NK-92 (cell line): ENCODE data around the gene SLC7A6.

Experiments used
- DNase-seq: peaks from one replicate; lab custom pipeline; 2025; ENCODE audit not compliant: unreplicated experiment; lab: John Stamatoyannopoulos, UW

Gene SLC7A6

DNA sequence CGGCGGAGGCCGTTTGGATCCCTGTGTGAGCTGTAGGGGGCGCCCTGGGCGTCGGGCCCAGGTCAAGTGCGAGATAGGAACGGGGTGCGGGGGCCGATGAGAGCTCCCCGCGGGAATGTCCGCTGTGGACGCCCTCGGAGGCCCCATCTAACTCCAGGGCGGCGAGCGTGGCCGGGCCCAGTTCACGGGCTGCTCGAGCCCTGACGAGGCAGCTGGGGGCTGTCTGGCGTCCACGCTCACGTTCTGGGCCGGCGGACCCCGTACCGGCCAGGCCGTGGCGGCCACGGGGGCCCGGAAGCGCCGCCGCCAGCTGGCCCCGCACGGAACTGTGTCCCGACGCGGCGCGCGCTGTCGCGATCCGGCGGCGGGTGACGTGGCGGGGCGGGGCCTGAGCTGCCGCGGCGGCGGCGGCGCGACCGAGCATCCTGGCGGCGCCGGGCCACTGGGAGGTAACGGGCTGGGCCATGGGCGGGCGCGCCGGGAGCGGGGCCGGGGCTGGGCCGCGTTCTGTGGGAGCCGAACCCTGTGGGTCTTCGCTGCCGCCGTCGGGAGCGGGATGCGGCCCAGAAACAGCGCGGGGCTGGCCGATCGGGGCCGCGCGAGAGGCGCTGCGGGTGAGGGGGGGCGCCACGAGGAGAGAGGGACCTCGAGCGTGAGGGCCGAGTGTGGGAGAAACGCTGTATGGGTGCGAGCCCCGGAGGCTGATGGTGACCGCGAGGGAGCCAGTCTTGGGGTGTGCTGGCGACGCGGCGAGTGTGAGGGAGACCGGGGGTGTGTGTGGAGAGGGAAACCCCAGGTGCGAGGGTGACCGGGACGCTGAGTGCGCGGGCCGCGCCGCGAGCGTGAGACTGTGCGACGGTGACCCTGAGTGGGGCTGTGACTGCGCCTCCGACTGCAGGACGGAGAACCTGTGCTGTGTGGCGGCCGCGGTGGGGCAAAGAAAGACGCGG lies at the start of gene SLC7A6:
Gene SLC7A6, plus strand, starts transcription at position 399 of the 950 bp plus-strand sequence. CDS start 10,201 bp downstream, outside the sequence.
- no peak for DNase-seq

DNA sequence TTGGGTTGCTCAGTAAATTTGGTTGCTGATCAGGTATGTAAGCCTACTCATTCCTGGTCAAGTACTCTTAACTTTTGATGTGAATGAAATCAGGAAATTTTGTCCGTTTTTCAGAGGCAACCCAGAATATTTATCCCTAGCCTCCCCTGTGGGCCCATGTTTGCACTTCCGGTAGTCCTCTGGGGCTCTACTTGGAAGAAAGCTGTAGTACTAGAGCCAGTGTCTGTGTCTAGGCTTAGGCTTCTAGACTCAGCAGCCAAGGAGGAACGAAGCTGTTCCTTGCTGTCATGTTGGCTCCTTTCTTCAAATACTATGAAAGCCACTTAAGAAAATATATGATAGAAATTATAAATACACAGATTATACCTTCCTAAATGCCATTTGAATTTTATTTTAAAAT lies 49.6 kb upstream of the SLC7A6 start:
- no peak for DNase-seq

DNA sequence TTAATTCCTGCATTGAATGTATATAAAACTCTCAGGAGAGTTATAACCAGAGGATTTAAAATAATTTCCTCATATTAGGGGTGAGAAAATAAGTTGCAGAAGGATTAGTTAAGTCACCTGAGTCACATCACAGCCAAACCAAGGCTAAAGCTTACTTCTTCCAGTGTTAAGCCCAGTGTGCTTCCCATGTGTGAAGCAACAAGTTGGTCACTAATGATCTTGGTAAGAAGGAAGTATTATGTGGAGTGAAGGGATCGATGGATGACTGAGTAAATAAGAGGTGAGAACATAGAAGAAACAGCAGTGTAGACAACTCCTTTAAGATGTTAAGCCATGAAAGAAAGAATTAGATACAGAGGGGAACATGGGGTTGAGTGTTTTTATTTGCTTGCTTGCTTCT lies 49.0 kb upstream of the SLC7A6 start:
- no peak for DNase-seq

- DNase-seq, result no peak
Measured at GRCh38 chr16:68216240-68216639, 48.1 kb upstream of the SLC7A6 start.

DNA sequence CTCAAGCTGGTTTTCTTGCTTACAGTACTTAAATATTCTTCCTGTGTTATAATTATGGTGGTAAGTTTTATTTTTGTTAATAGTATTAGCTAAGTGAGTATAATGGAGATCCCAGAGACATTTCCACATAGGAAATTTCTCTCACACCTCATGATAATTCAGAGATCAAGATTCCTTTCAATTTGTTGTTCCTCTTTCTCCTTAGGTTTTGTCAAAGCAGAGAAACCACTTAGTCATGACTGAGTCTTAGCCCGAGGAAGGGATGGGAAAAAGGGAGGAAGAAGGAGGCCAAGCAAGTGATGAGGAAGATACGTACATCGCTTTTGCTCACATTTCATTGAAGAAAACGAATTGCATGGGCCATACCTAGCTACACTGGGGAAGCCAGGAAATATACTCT lies 46.8 kb upstream of the SLC7A6 start:
- no peak for DNase-seq

- DNase-seq, result no peak
Measured at GRCh38 chr16:68219725-68220351, 44.5 kb upstream of the SLC7A6 start.

DNA sequence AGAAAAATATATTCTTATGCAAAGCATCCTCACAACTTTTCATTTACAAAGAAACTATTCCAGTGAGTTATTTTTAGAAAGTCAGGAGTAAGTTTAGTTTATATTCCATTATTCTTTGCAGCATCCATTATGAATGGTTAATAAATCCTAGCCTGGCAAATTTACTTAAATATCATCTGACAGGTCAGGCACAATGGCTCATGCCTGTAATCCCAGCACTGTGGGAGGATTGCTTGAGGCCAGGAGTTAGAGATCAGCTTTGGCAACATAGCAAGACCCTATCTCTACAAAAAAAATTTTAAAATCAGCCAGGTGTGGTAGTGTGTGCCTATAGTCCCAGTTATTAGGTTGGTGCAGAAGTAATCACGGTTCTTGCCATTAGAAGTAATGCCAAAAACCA lies 41.3 kb upstream of the SLC7A6 start:
- DNase-seq, result no peak

DNA sequence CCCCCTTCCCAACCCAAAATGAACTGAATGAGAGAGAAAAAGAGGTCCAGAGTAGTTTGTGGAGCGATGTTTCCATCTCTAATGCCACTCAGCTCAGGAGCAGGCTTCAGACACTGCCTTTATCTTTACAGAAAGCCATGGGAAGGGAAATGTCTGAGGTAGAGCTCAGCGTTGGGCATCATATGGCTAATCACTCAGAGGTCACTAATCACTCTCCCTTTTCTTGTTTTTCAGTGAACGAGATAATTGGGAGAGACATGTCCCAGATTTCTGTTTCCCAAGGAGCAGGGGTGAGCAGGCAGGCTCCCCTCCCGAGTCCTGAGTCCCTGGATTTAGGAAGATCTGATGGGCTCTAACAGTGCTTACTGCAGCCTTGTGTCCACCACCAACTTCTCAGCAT lies 38.2 kb upstream of the SLC7A6 start:
- no peak for DNase-seq

GRCh38 chr16:68227183-68227793 lies 37.0 kb upstream of the SLC7A6 start:
- no peak for DNase-seq

DNA sequence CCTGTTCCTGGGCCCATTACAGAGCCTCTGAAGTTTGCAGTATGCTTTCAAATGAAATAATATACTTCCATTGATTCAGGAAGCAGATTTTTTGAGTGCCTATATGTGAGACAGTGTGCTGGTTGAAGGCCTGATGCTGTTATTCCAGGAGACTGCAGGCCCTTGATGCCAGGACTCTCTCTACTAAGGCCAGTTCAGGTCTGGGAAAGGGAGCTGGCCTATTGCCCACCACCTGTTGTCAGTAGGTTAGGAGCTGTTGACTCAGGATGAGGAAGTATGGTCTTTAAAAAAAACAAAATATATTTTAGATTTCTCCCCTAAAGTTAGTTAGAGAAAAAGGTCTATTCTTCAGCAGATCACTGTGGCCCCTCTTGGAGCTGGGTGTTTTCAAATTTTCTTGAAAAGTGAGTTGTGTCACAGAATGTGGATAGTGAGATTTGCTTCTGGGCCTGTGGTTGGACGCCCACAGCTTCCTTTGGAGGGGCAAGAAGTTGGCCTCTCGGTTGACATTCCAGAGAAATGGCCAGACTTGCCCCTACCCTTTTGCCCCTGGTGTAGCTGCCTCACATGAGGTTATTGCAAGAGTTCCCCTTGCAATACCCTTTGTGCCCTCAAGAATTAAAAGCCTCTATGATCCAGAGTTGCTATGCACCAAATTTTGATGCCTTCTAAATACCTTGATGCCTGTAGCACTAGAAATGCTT lies 36.3 kb upstream of the SLC7A6 start:
- no peak for DNase-seq

- no peak for DNase-seq
Measured at GRCh38 chr16:68228652-68229051, 35.7 kb upstream of the SLC7A6 start.

GRCh38 chr16:68229431-68230175 lies 34.7 kb upstream of the SLC7A6 start:
- no peak for DNase-seq

DNA sequence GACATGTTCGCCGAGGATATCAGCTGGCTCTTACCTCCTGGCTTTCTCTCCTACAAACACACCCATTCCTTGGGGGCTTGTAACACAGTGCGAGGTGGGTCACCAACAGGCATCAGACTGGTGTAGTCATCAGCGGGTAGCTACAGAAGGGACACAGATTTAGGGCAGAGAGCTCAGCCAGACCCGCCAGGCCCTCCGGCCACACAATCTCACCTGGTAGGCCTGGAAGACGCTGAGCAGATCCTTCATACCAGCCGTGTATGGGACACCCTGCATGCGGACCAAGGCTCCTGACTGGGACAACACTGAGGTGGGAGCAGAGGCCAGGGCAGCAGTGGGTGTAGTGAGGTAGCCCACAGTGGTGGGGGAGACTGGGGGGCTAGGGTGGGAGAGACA lies 34.2 kb upstream of the SLC7A6 start:
- no peak for DNase-seq

- DNase-seq, result no peak
Measured at GRCh38 chr16:68230956-68231355, 33.4 kb upstream of the SLC7A6 start.

DNA sequence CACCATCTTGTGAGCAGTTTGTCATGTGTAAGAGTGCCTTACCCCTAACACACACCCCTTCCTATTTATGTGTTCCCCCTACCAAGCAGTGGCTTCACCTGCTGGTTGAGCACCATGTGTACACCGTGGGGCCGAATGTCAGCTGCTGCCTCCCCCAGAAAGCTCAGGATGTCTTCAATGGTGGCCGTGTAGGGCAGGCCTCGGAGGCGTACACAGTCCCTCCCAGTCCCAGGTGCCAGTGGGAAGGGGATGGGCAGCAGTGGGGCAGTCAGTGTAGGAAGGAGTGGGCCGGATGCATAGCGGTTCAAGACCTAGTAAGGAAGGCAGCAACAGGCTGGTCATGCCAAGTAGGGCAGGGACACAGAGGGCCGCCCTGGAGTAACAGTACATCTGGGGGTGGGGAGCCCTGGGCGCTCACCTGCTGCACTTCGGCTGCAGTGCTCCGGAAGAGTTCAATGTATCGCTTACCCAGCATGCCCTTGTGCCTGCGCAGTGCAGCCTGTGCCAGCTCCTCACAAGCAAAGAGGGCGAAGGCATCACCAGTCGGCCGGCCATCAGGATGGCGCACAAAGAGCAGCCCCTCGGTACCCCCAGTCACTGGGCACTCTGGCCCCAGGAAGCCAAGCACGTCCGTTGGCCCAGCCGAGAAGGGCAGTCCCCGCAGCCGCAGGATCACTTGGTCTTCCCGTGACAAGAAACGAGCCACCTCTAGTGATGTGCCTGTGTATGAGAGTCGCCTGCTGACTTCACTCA lies 32.8 kb upstream of the SLC7A6 start:
- no peak for DNase-seq

DNA sequence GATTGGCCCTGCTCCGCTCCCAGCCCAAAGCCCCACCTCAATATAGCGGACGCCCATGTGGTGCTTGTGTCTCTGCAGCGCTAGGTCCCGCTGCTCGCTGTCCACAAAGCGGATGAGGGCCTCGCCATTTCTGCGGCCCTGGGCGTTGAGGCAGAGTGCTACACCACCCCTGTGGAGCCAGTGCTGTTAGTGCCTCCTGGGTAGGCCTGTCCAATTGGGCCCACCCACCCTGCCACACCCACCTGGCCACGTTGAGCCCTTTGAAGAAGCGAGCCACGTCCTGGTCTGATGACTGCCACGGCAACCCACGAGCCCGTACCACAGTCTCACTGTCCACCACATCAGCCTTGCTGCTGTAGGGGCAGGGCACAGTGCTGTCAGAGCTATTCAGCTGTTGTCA lies 32.0 kb upstream of the SLC7A6 start:
- no peak for DNase-seq

- DNase-seq, result no peak
Measured at GRCh38 chr16:68233085-68233834, 31.1 kb upstream of the SLC7A6 start.

DNA sequence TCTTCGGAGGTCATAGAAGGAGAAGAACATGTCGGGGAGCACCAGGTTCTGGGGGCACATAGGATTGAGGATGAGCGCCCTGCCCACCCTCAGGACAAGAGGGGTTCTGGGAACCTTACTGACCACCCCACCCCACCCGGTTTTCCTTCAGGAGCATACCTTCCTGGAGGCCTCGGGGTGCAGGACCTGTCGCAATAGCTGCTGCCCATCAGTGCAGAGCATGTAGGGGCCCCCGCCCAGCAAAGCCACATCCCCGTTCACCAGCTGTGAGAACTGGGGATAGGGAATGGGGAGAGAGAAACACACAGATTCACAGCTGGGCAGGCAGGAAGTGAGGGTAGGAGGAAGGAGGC lies 30.5 kb upstream of the SLC7A6 start:
- no peak for DNase-seq
